Measurements from ENCODE around the gene PHF21A.
A peak's percentile ranks its signal among the peaks of the same experiment; 100 is the strongest.

Gene PHF21A

DNA sequence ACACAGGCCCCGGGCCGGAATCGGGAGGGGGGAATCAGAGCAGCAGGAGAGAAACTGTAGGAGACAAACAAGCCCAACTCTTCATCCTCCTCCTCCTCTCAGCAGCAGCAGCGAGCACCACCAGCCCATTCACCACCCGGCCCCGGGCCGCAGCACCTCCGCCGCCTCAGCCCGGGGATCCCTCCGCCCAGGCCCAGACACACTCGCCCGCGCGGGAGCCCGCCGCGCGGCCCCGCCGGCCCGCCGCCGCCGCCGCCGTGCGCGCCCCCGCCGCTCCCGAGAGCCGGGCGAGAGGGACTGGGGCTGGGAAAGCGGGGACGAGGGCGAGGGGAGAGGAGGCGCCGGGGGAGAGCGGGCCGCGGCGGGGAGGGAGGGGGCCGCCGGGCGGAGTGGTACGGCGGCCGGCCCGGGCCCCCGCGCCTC, at the start of gene PHF21A:
TSS of gene PHF21A (minus strand) at position 154 of the 423 bp plus-strand sequence. CDS start 37,235 bp downstream, outside the sequence.
- peak; percentile 66 for DNase-seq

DNA sequence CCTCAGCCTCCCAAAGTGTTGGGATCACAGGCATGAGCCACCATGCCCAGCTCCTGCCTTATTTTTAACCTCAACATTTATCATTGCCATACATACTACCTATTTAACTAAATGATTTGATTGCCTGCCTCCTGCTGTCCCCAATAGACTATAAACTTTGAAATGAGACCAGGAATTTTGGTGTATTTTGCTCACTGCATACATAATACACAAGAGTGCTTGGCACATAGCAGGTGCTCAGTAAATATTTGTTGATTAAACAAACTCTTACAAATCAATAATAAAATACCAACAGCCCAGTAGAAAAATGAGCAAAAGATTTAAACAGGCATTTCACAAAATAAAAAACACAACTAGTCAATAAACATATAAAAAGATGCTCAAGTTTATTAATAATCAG, 49.5 kb upstream of the PHF21A start:
- no peak for DNase-seq

DNA sequence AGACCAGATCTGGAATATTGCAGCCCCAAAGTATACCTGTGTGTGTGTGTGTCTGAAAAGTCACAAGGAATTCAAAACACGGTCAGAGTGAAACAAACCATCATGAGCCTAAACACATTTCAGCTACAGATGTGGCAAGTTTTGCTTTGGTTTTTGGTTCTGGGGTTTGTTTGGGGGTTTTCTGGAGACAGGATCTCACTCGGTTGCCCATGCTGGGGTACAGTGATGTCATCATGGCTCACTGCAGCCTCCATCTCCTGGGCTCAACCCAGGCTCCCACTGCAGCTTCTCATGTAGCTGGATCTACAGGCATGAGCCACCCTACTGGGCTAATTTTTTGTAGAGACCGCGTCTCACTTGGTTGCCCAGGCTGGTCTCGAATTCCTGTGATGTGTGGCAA, 41.4 kb upstream of the PHF21A start:
- DNase-seq = no peak

DNA sequence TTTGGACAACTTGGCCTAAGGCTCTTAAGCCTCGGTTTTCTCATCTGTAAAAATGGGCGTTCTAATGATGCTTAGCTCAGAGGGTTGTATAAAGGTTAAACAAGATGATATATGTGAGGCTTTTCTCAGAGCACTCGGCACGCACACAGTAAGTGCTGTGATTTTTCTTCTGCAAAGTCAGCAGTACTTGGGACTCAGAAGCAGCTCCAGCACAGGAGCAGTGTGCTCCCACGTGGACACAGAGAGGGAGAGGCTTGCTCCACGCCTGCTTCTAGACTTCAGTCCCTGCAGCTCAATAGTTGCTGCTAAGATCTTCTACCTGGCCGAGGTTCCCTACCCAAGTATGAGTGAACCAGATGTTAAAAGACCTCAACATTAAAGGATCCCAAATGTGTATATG, 39.9 kb upstream of the PHF21A start:
- no peak for DNase-seq

DNA sequence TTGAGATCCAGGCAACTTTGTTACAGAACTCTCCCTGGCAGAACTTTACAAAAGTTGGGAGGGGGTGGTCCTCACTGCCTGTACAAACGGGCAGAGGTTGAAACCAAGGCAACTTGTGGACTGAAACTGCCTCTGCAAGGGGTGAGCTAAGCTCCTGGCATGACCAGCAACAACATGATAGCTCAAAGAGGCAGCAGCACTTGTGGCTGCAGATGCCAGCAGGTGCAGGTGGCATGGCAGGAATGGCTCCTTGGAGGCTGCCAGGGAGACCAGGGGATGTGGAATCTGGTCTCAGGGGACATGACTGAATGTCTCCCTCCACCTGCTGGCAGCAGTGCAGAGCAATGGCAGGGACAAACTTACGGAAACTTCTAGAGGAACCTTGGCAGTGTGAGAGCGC, 38.8 kb upstream of the PHF21A start:
- no peak for DNase-seq

DNA sequence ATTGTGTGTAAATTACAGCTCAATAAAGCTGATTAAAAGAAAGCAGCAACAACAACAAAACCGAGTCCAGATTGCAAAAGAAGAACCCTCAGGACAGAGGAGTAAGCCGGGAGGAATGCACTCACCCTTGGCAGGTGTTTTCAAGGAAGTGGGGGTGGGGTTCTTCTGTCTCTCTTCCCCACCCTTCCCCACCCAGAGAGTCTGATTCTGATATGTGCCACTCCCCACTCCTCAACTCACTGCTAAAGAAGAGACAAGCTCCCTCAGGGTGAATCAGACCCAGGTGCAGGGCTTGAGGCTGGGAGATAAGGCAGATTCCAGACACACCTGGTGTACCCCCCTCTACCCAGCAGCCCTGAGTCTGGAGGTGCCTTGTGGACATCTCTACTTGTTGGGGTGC, 38.4 kb upstream of the PHF21A start:
- no peak for DNase-seq

DNA sequence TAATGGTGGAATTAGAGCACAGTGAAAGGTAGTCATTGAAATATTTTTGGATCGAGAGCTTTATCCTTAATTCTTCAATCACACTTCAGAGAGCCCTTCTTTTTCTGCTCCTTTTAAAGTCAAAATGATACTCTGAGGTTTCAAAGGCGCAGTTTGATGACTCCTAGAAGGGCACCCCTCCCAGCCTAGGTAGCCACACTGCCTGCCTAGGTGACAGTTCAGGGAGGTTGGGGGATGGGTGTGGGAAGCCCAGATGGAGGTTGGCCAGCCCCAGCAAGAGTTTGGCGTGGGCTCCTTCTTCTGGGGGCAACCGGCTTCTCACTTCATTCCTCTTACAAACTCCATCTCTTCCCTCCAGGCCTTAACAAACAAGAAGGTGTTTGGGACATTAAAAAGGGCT, 28.6 kb upstream of the PHF21A start:
- no peak for DNase-seq

DNA sequence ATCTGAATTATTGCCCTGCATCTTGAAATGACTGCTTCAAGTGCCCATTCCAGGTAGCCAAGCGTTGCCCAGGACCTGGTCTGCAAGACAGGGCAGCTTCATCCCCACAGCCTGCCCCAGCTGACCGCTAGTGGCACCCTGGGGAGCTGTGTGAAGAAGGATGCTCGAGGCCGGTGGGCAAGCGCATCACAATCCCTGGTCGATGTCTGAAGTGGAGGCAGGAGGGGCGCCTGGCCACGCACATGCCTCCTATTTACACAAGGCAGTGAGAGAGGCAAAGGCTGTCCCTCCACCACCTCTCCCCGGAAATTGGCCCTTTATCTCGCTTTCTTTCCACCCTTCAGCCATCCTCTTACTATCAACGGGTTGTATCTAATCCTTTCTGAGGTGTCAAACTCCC, 28.1 kb upstream of the PHF21A start:
- no peak for DNase-seq

DNA sequence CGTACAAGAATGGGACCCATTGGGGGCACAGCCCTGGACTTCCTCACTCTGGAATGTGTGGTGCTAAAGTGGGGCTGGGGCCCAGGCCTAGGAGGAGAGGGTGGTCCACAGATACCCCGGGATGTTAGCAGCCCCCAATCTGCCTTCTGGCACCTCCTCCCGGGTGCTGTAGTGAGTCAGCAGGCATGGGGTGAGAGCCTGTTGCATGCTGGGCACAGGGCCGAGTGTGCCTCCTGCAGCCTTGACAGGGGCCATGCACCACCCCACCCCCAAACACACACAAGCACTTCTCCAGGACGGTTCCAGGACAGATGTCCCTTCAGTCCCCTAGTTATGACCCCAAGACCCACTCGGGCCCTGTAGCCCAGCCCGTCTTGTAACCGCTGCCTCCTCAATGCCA, 23.5 kb upstream of the PHF21A start:
- DNase-seq = no peak

DNA sequence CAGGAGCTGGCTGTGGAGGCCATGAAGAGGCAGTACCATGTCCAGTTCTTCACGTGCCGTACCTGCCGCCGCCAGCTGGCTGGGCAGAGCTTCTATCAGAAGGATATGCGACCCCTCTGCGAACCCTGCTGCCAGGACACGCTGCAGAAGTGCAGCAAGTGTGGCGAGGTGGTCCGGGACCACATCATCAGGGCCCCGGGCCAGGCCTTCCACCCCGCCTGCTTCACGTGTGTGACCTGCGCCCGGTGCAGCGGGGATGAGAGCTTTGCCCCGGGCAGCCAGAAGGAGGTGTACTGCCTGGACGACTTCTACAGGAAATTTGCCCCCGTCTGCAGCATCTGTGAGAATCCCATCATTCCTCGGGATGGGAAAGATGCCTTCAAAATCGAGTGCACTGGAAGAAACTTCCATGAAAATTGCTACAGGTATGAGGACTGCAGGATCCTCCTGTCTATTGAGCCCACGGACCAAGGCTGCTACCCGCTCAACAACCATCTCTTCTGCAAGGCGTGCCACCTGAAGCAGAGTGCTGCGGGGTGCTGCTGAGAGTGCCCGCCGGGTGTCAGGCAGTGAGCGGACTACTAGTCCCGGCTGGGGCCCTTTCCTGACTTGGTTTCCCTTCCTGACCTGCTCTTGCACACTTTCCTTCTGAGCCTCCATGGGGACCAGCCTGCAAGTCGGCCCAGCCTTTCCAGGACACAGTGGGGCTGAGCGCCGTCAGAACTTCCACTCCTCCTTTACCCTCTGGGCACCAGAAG, 22.0 kb upstream of the PHF21A start:
- DNase-seq = no peak

DNA sequence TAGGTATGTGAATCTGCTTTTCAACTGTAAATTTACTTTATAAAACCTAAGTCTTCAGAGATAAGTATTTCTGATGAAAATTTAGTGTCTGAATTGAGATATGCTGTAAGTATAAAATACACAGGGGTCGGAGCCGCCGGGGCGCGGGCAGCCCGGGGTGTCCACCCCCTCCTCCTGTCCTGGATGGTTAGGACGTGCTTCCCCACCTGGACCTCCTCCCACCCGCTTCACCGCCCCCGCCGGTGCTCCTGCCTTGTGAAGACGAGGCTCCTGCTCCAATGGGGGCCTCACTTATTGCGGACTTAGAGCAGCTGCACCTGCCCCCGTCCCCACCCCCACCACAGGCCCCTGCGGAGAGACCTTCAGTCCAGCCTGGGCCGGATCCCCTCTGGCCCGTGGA, 21.3 kb upstream of the PHF21A start:
- no peak for DNase-seq

DNA sequence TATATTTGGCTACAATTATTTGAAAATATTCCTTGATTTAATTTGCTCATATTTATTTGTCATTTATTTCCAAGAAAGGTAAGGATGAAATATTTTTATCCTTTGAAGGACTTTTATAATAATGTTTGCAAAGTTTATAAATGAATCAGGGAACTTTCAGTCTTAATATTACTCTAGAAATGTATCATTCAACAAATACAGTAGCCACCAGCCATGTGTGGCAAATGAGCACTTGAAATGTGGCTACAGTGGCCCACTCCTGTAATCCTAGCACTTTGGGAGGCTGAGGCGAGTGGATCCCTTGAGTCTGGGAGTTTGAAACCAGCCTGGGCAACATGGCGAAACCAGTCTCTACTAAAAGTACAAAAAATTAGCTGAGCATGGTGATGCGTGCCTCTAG, 20.3 kb upstream of the PHF21A start:
- no peak for DNase-seq

DNA sequence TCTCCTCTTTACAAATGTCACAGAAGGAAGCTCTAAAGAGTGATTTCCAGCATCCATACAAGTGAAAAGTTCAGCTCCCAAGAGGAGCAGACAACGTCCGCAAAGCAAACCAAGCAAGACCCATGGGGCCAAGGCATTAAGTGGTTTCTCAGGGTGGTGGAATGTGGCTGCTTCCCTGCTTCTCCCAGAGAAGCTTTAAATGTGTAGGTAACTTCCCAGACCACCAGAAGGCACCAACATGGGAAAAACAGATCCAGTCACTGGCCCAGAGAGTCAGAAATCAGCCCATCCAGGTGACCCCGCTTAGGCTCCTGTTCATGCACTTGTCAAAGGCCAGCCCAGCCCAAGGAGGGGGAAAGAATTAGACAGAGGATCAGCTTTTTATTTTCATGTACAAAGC, 13.3 kb upstream of the PHF21A start:
- no peak for DNase-seq

DNA sequence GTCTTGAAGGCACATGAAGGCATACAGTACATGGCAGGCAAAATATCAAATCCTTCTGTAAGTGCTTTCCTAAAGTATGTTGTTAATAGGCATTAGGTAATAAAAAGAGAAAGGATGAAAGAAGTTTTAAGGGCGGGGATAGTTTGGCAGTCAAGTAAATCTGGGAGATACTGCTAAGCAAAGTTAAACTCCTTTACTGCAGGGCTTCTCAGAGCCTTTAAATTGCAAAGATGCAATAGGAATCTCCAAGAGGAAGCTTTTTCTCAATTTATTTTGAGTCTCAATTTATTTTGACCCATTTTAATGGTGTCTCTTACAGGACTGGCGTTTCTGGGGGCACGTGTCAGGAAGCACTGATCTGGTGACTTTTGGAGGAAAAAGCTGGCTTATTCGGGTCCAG, 12.8 kb upstream of the PHF21A start:
- no peak for DNase-seq

DNA sequence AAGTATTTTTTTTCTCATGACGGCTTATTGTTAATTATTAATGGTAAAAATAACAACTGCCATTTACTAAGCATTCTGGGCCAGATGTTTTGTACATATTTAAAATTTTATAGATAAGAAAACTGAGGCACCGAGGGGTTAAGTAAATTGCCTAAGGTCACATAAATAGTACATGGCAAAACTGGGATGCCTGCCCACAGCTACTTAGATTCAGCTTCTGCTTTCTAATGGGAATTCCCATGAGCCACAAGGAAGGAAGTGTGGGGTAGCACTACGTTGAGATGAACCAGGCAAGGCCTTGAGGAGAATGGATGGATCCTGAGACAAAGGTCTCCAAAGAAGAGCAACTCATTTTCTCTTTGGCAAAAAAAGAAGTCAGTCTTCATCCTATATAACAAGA, 11.9 kb upstream of the PHF21A start:
- DNase-seq = no peak

DNA sequence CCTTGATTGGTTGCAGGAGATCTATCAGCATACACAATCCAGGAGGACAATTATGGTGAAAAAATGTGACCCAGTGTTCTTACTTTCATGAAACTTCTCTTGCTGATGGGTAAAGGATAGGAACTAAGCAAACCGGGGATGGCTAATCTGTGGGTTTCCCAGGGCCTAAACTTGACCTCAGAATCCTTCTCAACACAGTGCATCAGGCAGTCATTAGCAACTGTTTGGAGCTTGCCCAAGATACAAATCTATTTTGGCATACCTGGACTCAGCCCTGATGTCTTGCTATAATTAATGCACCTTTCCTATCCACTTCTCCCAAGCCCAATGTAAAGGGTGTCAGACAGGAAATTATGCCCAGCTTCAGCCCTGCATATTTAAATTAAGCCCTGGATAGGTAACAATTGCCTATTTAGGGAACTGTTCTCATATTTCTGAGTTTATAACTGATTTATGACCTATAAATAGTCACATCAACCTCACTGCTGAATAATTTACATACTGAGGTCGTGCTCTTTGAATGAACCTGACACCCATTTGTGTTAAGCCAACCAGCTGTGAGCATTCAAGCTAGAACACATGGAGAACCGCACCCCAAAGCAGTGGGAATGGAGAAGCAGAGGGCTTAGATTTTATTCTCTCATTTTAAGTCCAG, 9.2 kb upstream of the PHF21A start:
- no peak for DNase-seq

DNA sequence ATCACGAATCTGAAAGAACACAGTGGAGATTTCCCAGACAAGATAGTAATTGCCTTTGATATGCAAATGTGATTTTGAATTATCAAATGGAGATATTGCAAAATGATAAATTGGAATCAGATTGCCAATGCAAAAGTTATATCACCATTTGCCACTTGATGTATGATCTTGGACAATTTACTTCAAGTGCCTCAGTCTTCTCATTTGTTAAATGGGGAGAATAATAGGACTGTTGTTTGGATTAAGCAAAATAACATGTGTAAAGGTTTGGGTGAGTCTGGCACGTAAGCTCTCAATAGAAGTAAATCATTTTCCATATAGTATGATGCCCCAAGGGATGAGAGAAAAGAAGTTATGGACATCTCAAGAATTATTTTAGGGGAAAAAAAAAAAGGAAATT, 7.9 kb upstream of the PHF21A start:
- no peak for DNase-seq

DNA sequence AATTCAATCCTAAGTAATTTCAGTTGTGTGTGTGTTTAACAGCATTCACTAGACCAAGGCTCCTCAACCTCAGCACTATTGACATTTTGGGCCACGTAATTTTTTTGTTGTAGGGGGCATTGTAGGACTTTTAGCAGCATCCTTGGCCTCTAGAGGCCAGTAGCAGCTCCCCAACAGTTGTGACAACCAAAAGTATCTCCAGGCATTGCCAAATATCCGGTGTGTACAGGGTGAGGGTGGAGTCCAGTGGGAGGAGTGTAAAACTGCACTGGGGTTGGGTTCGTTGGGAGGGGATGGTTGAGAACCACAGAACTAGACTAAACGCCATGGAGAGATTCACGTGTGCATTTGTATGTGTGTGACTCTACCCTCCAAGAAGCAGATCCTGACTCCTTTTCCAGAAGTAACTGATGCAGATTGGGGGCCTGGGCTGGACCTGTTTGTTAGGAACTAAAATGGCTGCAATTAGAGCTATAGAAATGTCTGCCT, 5.9 kb upstream of the PHF21A start:
- DNase-seq = no peak

DNA sequence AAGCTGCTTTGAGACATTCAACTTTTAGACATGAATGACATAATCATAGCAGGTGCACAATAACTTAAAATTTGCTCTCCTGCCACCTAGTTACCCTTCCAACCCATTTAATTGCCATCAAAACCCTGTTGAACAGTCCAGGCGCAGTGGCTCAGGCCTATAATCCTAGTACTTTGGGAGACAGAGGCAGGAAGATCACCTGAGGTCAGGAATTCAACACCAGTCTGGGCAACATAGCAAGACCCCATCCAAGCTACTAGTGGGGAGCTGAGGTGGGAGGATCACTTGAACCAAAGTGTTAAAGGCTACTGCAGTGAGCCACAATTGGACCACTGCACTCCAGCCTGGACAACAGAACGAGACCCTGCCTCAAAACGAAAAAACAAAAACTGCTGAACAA, 4.0 kb upstream of the PHF21A start:
- no peak for DNase-seq

DNA sequence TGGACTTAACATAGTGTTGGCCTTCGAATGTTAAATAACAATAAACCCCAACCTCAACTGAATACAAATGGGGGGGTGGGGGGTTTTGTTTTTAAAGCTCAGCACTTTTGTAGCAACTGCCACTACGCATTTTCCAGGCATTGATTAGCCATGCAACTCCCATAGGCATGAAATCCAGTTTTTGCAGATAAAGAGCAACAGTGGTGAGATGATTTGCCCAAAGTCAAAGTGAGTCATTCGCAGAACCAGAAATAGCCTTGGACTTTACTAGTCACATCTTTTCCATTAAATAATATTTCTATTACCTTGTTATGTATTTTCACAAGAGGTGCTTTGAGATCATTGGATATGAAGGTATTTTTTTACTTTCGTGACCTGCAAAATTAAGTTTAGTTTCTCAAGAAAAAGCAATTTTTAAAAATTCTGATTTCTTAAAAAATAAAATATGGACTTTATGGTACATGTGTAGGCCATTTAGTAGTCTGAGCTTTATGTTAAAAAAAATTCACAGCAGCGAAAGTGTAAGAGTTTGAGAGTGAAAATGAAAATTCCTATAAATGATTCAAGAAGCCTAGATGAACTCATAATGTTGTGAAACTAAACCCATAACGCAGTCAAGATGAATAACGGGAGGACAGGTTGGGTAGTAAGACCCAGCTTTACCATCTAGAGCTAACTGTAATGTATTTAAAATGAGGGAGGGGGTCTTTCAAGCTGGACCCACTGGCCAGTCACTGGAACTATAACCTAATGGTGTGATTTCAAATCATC, 1.9 kb upstream of the PHF21A start:
- DNase-seq = no peak

DNA sequence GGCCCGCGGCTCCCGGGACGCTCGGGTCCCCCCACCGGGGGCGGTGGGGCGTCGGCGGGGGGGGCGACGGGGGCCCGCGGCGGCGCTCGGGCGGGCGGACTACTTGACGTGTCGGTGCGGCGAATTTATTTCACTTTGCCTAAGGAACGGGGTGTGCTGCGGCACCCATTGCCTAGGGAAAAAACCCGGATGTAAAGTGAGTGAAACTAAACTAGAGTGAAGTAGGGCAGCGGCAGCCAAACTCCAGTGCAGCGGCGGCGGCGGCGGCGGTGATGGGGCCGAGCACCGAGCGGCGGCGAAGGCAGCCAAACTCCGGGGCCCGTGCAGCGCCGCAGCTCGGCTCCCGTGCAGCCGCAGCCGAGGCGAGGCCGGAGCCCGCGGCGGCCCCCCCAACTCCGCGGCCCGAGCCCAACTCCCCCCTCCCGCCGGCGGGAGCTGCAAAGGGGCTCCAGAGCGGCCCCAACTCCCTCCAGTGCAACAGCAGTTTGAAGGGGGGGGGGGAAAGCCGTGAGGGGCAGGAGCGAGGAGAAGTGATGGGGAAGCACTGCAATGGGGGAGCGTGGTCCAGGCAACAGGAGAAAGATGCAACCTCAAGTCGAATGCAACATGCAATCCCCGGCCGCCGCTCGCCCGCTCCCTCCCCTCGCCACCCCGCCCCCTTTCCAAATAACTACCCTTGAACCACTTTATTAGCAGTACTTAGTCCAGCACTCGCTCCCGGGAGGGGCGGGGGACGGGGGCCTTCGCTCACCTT, 647 bp upstream of the PHF21A start:
- peak; percentile 53 for DNase-seq

DNA sequence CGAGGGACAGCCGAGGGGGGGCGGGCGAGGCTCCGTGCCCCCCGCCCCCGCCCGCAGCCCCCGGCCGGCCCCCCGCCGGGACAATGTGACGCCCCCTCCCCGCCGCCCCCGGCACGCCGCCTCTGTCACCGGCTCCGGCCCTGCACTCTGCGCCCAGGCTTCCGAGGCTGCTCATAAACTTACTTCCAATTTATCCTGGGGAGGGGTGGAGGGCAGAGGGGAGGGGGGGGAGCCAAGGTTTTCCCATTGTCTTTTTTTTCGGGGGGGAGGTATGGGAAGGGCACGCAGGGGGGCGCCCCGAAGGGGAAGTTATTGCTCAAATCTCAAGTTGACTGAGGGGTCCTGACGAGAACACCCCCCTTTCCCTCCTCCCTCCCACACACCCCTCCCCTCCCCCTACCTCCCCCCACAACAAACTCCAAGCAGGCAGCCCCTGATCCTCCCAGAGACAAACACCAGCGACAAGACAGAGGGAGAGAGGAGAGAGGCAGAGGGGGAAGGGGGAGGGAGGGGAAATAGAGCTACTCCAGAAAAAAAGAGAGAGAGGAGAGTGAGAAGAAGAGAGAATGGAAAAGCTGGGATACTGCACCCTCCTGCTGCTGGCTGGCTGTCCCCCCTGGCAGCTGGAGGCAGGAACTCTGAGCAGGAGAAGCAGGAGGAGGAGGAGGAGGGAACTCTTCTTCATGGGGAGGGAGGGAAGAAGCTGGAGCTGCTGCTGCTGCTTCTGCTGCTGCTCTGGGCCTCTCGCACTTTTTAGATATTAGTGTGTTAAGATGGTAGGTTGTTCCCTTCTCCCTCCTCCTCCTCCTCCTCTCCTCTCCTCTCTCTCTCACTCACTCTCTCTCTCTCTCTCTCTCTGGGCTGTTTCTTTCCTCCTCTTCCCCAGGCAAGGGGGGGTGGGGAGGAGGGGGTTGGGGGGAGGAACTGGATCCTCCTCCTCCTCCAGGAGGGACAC, 631 bp downstream of the PHF21A start:
- DNase-seq = no peak
